HepG2 (cell line): Measurements from ENCODE around the gene TMEM185A. TPM values are rescaled to one million over a fixed set of nuclear protein-coding genes. Genes with fewer than 3 reads are reported as not detected.

Source experiments
- ATAC-seq: fragments of 200-7000 bp; cut with Tn5 transposase; 3 replicates; pipeline ENCODE4 v1.9.1; 2020; ENCODE audit warnings: mild to moderate bottlenecking, moderate library complexity
- BruUV-seq: library from RNA; stranded (reverse); fragments of 400-500 nt; replicated peaks from 2 replicates; lab custom pipeline; 2021; lab: Mats Ljungman, UMichigan
- CTCF ChIA-PET: fragments of 300-600 bp; formaldehyde crosslinking; extraction: SDS; loops from one replicate; lab custom pipeline; 2021; ENCODE audit warnings: low total read pairs, inconsistent platforms, low intra/inter-chr PET ratio; lab: Yijun Ruan, JAX
- POLR2A ChIA-PET: fragments of 350-600 bp; sonication (Branson Sonifier 250); formaldehyde crosslinking; loops from one replicate; lab custom pipeline; 2020; ENCODE audit warnings: antibody characterized with exemption, inconsistent platforms; lab: Yijun Ruan, JAX
- DNase-seq: peaks from one replicate; pipeline ENCODE4 v3.0.0-alpha.2; 2015; ENCODE audit warnings: low spot score
- FAIRE-seq: peaks from 3 replicates; lab custom pipeline; 2011; peaks lifted over from hg19 to GRCh38; lab: Jason Lieb, UNC
- H2AFZ ChIP-seq: one replicate; pipeline ENCODE4 v1.6.1; 2011; ENCODE audit warnings: low read length, inconsistent platforms
- H3K27ac ChIP-seq: fragments of 300-600 bp; 3 replicates; pipeline ENCODE4 v1.8.0; 2011; ENCODE audit warnings: mixed run types, mild to moderate bottlenecking, mixed read lengths, low read length, inconsistent platforms; ENCODE audit not compliant: insufficient read depth; ENCODE audit errors: extremely low read length
- H3K27me3 ChIP-seq, 2 experiments: fragments of 200-600 bp in 1 of 2; 2 replicates in 1 of 2; 3 replicates in 1 of 2; pipeline versions ENCODE4 v1.6.0 to v1.8.0; 2011; ENCODE audit warnings: low read length in 2 of 2, mild to moderate bottlenecking in 2 of 2, moderate library complexity in 2 of 2, inconsistent platforms in 1 of 2; ENCODE audit not compliant: insufficient read depth in 2 of 2, control insufficient read depth in 1 of 2
- H3K36me3 ChIP-seq, 2 experiments: fragments of 200-600 bp in 1 of 2; replicated peaks in 1 of 2; 2 replicates in 1 of 2; 3 replicates in 1 of 2; pipeline versions ENCODE4 v1.5.1 to v1.8.0; 2011; ENCODE audit warnings: low read length in 2 of 2, inconsistent platforms in 1 of 2; ENCODE audit not compliant: insufficient read depth in 2 of 2, control insufficient read depth in 1 of 2
- H3K4me1 ChIP-seq: 2 replicates; pipeline ENCODE4 v1.5.1; 2012; ENCODE audit warnings: low read length, inconsistent platforms; ENCODE audit not compliant: insufficient read depth
- H3K4me2 ChIP-seq: 2 replicates; pipeline ENCODE4 v1.6.0; 2011; ENCODE audit warnings: low read depth, low read length, inconsistent platforms
- H3K4me3 ChIP-seq, 3 experiments: fragments of 200-600 bp in 1 of 3; sonication (generic), shearing (Covaris generic) in 1 of 3; replicated peaks in 1 of 3; 2 replicates each; pipeline ENCODE4 v1.5.1; 2011 to 2016; ENCODE audit warnings: low read length in 3 of 3, inconsistent platforms in 2 of 3, low read depth in 2 of 3, mild to moderate bottlenecking in 2 of 3, control low read depth in 1 of 3, mixed read lengths in 1 of 3; ENCODE audit not compliant: insufficient read depth in 1 of 3
- H3K79me2 ChIP-seq: one replicate; pipeline ENCODE4 v1.6.1; 2011; ENCODE audit warnings: low read length, inconsistent platforms; ENCODE audit not compliant: insufficient read depth
- H3K9ac ChIP-seq: 2 replicates; pipeline ENCODE4 v1.6.0; 2011; ENCODE audit warnings: mild to moderate bottlenecking, low read depth, low read length, inconsistent platforms; ENCODE audit not compliant: insufficient read depth
- H3K9me3 ChIP-seq: 2 replicates; pipeline ENCODE4 v1.5.1; 2012; ENCODE audit warnings: mild to moderate bottlenecking, low read length
- H4K20me1 ChIP-seq: 2 replicates; pipeline ENCODE4 v1.6.0; 2011; ENCODE audit warnings: inconsistent platforms, mild to moderate bottlenecking, low read length, moderate library complexity; ENCODE audit not compliant: insufficient read depth
- AGO2 ChIP-seq: fragments of 200-400 bp; formaldehyde crosslinking; optimal IDR thresholded peaks from 2 replicates; pipeline ENCODE3; 2017; ENCODE audit warnings: mild to moderate bottlenecking, low read depth, low read length, moderate library complexity
- HOXA9 ChIP-seq: sonication (generic); formaldehyde crosslinking; IDR thresholded peaks from 2 replicates; pipeline ENCODE4 v1.8.1; 2022; ENCODE audit warnings: missing genetic modification reagents, mild to moderate bottlenecking, moderate library complexity, borderline replicate concordance
- NKX3-1 ChIP-seq: sonication (generic); formaldehyde crosslinking; IDR thresholded peaks from 2 replicates; pipeline ENCODE4 v1.5.0; 2020; ENCODE audit warnings: missing genetic modification reagents
- NR1H2 ChIP-seq: sonication (generic); formaldehyde crosslinking; IDR thresholded peaks from 2 replicates; pipeline ENCODE4 v1.8.1; 2022; ENCODE audit warnings: low read depth, missing genetic modification reagents, borderline replicate concordance
- ONECUT2 ChIP-seq: sonication (generic); formaldehyde crosslinking; IDR thresholded peaks from 2 replicates; pipeline ENCODE4 v1.4.0; 2020; ENCODE audit warnings: missing genetic modification reagents
- RFX5 ChIP-seq: IDR thresholded peaks from 2 replicates; pipeline ENCODE4 v1.6.1; 2011; ENCODE audit warnings: low read depth, low read length, improper control_type of control experiment
- SAP130 ChIP-seq: IDR thresholded peaks from 2 replicates; pipeline ENCODE4 v1.6.1; 2016; ENCODE audit warnings: low read depth
- TAF1 ChIP-seq: sonication (generic); formaldehyde crosslinking; IDR thresholded peaks from 2 replicates; pipeline ENCODE4 v1.4.0; 2020; ENCODE audit warnings: missing genetic modification reagents
- ZNF12 ChIP-seq: sonication (generic); formaldehyde crosslinking; IDR thresholded peaks from 2 replicates; pipeline ENCODE4 v1.5.0; 2020; ENCODE audit warnings: missing genetic modification reagents
- ZNF17 ChIP-seq: sonication (generic); formaldehyde crosslinking; IDR thresholded peaks from 2 replicates; pipeline ENCODE4 v1.5.0; 2020; ENCODE audit warnings: mild to moderate bottlenecking, missing genetic modification reagents
- ZNF382 ChIP-seq: sonication (generic); formaldehyde crosslinking; IDR thresholded peaks from 2 replicates; pipeline ENCODE4 v1.5.0; 2020; ENCODE audit warnings: missing genetic modification reagents, mild to moderate bottlenecking, borderline replicate concordance
- ZNF549 ChIP-seq: sonication (generic); formaldehyde crosslinking; IDR thresholded peaks from 2 replicates; pipeline ENCODE4 v1.5.0; 2020; ENCODE audit warnings: missing genetic modification reagents
- ZNF589 ChIP-seq: sonication (generic); formaldehyde crosslinking; conservative IDR thresholded peaks from 2 replicates; pipeline ENCODE4 v1.8.0; 2022; ENCODE audit warnings: mild to moderate bottlenecking, moderate library complexity, missing genetic modification reagents
- ZNF652 ChIP-seq: IDR thresholded peaks from 2 replicates; pipeline ENCODE4 v1.6.1; 2016; ENCODE audit warnings: low read depth, borderline replicate concordance
- ZNF687 ChIP-seq: sonication (generic); formaldehyde crosslinking; IDR thresholded peaks from 2 replicates; pipeline ENCODE4 v1.5.1; 2020; ENCODE audit warnings: mild to moderate bottlenecking, missing genetic modification reagents, moderate library complexity
- ZNF749 ChIP-seq: sonication (generic); formaldehyde crosslinking; IDR thresholded peaks from 2 replicates; pipeline ENCODE4 v1.8.0; 2022; ENCODE audit warnings: mild to moderate bottlenecking, missing genetic modification reagents, moderate library complexity, borderline replicate concordance
- ZNF768 ChIP-seq: sonication (generic); formaldehyde crosslinking; IDR thresholded peaks from 2 replicates; pipeline ENCODE4 v1.4.0; 2020; ENCODE audit warnings: missing genetic modification reagents
- WGBS: methylation state at CpG from one replicate; pipeline ENCODE4 v1.1.6; 2017; ENCODE audit warnings: low lambda C conversion rate; 5-methylcytosine and 5-hydroxymethylcytosine counted together
- in situ Hi-C: cut with HindIII; loops from 2 replicates; pipeline ENCODE4 v1.10.0; 2017; ENCODE audit warnings: low pct_unique_long_range_greater_than_20kb; ENCODE audit not compliant: extremely low pct_ligation_motif_present
- intact Hi-C: fragments of 100-400 bp; cut with micrococcal nuclease; formaldehyde crosslinking; loops from one replicate; pipeline ENCODE4 v1.10.0; 2022; ENCODE audit not compliant: unreplicated experiment
- polyA plus RNA-seq, 8 experiments: library from polyadenylated mRNA; depleted of rRNA in 3 of 8; stranded (reverse) in 7 of 8; unstranded in 1 of 8; fragments of >200 nt; fragmentation: Illumina TruSeq in 4 of 8; extraction: Trizol in 4 of 8; gene quantifications; 2 replicates each; pipeline versions ENCODE4 v1.2.1 to v1.2.3, GENCODE V29; 2011 to 2016; ENCODE audit warnings: low read depth in 4 of 8, missing spikeins in 1 of 8, mixed read lengths in 1 of 8; ENCODE audit not compliant: insufficient read depth in 1 of 8
- total RNA-seq, 5 experiments: library from RNA; depleted of rRNA; stranded (reverse); fragments of >200 nt; fragmentation: Illumina TruSeq; extraction: Trizol; gene quantifications; 2 replicates each; pipeline ENCODE4 v1.2.3, GENCODE V29; 2016; ENCODE audit warnings: low read depth in 1 of 5
- TF ChIP-seq, protein P1 (sequence below): IDR thresholded peaks from 2 replicates; pipeline ENCODE4 v1.6.1; 2012; ENCODE audit warnings: low read length, improper control_type of control experiment
- TF ChIP-seq, protein P2 (sequence below): sonication (generic); formaldehyde crosslinking; IDR thresholded peaks from 2 replicates; pipeline ENCODE4 v1.4.0; 2020; ENCODE audit warnings: mild to moderate bottlenecking, missing genetic modification reagents

TMEM185A gene
- total and polyA plus RNA-seq, 2 of the 13 experiments (the other 11 are each of a cell fraction or from before 2014, with no cell fraction given) = 5.9 to 10.5 TPM

DNA sequence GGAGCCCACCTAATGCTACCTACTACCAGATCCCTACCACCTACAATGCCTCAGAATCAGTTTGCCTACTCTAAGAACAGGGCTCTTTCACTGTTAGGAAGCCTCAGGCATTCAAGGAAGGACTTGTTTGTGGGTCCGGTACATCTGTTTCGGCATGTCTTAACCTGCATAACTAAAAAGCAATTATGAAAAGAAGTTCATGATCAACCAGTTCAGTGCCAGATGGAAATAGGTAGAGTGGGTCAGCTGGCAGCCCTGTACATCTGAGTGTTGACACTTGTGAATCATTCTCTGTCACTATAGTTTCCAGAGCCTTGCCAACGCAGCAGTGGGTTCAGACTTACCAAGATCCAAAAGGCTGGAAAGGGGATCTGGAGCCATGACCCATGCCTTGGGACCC, 3.3 kb downstream of the TMEM185A start:
- Histone ChIP-seq H4K20me1 (no peaks in the 10 kb centered on the region), H3K36me3 (no peaks in the 10 kb centered on the region), H3K4me2 (0 out of 2 replicates have a peak overlapping the region, but pooled peaks have one; percentile 27), H3K9ac (no peak overlapping the region)
- in situ Hi-C loops = no loop called here
- TF ChIP-seq ZNF749 (CRISPR knock-in tag) (no peak), ZNF382 (no peak), AGO2 (no peak), RFX5 (no peak), NKX3-1 (CRISPR knock-in tag) (no peak), NR1H2 (no peak), ZNF687 (CRISPR knock-in tag) (no peak), ZNF12 (no peak), ONECUT2 (CRISPR knock-in tag) (no peak), ZNF549 (CRISPR knock-in tag) (no peak), ZNF652 (CRISPR knock-in tag) (no peak), TAF1 (no peak), ZNF17 (CRISPR knock-in tag) (no peak), ZNF768 (CRISPR knock-in tag) (no peak), HOXA9 (CRISPR knock-in tag) (no peak), ZNF589 (no peak), SAP130 (CRISPR knock-in tag) (no peak)
- TF ChIP-seq, protein P1, sequence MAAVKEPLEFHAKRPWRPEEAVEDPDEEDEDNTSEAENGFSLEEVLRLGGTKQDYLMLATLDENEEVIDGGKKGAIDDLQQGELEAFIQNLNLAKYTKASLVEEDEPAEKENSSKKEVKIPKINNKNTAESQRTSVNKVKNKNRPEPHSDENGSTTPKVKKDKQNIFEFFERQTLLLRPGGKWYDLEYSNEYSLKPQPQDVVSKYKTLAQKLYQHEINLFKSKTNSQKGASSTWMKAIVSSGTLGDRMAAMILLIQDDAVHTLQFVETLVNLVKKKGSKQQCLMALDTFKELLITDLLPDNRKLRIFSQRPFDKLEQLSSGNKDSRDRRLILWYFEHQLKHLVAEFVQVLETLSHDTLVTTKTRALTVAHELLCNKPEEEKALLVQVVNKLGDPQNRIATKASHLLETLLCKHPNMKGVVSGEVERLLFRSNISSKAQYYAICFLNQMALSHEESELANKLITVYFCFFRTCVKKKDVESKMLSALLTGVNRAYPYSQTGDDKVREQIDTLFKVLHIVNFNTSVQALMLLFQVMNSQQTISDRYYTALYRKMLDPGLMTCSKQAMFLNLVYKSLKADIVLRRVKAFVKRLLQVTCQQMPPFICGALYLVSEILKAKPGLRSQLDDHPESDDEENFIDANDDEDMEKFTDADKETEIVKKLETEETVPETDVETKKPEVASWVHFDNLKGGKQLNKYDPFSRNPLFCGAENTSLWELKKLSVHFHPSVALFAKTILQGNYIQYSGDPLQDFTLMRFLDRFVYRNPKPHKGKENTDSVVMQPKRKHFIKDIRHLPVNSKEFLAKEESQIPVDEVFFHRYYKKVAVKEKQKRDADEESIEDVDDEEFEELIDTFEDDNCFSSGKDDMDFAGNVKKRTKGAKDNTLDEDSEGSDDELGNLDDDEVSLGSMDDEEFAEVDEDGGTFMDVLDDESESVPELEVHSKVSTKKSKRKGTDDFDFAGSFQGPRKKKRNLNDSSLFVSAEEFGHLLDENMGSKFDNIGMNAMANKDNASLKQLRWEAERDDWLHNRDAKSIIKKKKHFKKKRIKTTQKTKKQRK = no peak
- TF ChIP-seq, protein P2, sequence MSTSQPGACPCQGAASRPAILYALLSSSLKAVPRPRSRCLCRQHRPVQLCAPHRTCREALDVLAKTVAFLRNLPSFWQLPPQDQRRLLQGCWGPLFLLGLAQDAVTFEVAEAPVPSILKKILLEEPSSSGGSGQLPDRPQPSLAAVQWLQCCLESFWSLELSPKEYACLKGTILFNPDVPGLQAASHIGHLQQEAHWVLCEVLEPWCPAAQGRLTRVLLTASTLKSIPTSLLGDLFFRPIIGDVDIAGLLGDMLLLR (CRISPR knock-in tag) = no peak
- TF ChIP-seq, all 625 proteins: peak for 0
- no peak for DNase-seq
- Histone ChIP-seq H3K4me3 (no peak overlapping the region), H3K4me1 (peaks cover 34% of the 10 kb centered on the region), H2AFZ (no peak overlapping the region), H3K27ac (no peak overlapping the region), H3K9me3 (no peaks in the 10 kb centered on the region), H3K27me3 (peaks cover 0 to 2% of the 10 kb centered on the region in 2 experiments; a peak in 1 of 5 replicates), H3K79me2 (no peaks in the 10 kb centered on the region)
- CTCF ChIA-PET = no interaction called here
- BruUV-seq = no TSS peak
- no peak for ATAC-seq
- no peak for FAIRE-seq
- WGBS = 100% methylated on average over 2 of the region's 3 CpGs
- intact Hi-C loops = no loop called here
- POLR2A ChIA-PET = no interaction called here
